ENCODE data around the gene FCMR.

DNA sequence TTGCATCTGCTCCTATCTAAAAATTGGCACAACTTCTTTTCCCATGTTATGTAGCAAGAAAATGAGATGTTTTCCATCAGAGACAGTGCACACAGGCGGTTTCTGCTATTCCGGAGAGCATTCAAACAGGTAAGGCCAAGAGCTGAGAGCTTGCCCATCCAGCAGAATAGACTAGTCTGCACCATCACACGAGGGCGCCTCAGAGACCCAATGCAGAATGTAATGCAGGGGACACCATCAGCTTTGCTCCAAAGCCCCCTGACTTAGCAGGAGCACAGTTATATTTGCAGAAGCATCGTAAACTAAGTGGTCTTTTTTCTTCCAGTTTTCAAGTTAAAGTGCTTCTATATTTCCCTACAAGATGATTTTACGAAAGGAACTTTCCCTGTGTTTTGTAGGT is 19.8 kb downstream of the FCMR start:
- TF ChIP-seq CTCF (IDR thresholded peaks at IDR 0.05): no peak
- no peak for TF ChIP-seq POLR2A (IDR thresholded peaks at IDR 0.05)
- TF ChIP-seq POLR2AphosphoS5 (IDR thresholded peaks at IDR 0.05): no peak
- TF ChIP-seq EP300 (IDR thresholded peaks at IDR 0.05): no peak

Measured in stomach (tissue), 4 donors.